Activated effector memory CD4-positive, alpha-beta T cell treated with Interleukin-2 at 50 U/mL for 16 hours (primary cell): ENCODE results near the gene PXDC1.

Experiments
- DNase-seq: peaks from one replicate; pipeline ENCODE4 v3.0.0-alpha.2; 2020

The PXDC1 gene

DNA sequence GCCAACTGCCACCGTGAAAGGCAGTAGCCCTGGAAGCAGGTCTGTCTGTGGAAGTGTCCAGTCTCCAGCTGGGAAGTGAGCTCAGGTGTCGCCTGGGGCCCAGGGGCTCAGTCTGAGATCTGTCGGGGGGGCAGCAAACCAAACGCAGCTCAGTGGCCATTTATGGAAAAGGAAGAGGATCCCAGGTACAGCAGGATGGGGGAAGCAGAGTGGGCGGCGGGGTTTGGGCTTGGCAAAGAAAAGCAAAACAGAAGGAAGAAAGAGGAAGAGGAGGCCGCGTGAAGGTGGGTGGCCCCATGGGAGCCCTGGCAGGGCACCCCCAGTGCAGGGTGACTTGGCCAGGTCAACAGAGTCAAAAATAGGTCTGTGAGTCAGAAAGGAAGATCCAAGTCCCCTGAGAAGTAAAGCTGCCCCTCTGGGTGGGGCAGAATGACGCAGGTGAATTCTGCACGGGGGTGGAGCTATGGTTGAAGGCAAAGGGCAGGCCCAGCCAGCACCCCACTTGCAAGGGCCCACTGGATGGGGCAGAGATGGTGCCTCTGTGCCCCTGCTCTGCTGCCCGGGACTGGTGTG, 5.3 kb downstream of the PXDC1 start:
- no peak for DNase-seq

DNA sequence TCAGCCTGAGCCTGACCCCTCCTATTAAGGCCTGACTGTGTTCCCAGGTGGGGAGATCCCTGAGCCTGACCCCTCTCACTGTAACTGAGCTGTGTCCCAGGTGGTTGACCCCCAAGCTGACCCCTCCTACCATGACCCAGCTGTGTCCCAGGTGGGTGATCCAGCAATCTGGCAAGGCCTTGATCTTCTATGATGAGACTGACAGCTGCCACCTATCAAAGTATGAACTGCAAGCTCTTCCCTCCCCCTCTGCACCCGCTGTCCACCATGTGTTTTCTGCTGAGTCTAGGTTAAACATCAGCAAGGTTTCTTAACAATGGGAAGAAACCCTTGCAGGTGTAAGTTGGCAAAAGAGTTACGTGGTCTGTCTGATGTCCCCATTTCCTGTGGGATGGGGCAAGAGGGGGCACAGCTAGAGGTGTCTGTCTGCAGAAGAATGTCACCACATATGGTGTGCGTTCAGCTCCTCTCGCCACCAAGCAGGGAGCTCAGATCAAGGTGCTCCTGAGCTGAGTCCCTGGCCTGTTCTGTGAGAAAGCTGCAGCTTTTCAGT, 5.9 kb downstream of the PXDC1 start:
- no peak for DNase-seq

- no peak for DNase-seq
Measured at GRCh38 chr6:3744901-3745470, 6.5 kb downstream of the PXDC1 start.

GRCh38 chr6:3744211-3744900, 7.2 kb downstream of the PXDC1 start:
- no peak for DNase-seq

GRCh38 chr6:3743541-3743940, 8.0 kb downstream of the PXDC1 start:
- DNase-seq, result no peak

GRCh38 chr6:3742426-3743344, 8.8 kb downstream of the PXDC1 start:
- DNase-seq, result peak; percentile 81

DNA sequence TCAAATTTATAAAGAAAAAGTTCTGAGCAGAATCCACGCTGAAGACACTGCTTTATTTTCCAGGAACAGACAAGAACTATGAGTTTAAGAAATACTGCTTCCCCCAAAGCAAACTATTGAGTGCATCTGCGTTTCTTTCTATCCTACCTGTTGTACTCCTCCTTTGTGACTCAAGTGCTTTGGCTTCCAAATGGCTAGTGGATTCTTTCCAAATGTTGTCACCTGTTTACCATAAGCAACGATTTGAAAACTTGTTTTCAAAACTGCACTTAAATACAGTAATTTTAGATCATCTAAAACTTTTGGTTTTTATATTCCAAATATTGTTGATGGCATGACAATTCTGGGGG, 9.5 kb downstream of the PXDC1 start:
- no peak for DNase-seq

DNA sequence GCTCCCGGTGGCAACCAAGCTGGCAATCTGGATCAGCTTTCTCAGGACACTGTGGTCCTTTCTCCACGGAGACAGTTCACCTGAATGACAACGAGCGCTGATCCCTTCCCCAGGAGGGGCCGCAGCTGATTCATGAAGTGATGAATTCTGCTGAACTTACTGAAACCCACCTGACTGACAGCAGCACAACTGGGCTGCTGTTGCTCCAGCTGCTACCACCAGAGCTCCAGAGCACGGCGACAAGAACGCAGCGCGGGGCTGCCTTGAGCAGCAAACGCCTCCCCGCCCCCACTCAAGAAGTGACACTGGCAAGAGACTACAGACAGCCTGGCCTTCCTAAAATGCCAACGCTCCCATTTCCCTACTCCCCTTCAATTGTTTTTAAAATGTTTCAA, 10.0 kb downstream of the PXDC1 start:
- no peak for DNase-seq

GRCh38 chr6:3740551-3741476, 10.7 kb downstream of the PXDC1 start:
- no peak for DNase-seq

DNA sequence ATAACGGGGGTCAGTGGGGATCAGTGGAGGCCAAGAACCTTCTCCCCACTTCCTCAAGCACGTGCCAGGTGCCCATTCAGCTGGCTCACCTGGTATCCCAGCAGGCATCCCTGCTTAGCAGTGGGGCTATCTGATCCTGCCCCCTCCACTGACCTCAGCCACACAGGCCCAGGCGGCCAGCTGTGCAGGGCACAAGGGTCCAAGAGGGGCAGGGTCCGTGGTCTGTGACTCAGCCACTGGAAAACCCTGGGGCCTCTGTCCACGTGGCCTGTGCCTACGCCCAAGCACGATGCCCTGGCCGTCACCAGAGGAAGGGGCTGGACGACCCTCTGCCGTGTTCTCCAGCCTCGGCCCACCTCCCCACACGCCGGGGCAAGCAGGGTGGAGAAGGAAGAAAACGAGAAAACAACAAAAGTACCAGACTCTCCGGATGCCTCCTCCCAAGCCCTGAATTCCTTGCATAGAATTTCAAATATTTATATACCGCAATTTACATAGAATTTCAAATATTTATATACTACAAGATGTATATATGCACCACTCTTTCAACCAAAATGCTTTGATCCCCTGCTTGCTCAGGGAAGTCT, 12.1 kb downstream of the PXDC1 start:
- DNase-seq, result no peak

DNA sequence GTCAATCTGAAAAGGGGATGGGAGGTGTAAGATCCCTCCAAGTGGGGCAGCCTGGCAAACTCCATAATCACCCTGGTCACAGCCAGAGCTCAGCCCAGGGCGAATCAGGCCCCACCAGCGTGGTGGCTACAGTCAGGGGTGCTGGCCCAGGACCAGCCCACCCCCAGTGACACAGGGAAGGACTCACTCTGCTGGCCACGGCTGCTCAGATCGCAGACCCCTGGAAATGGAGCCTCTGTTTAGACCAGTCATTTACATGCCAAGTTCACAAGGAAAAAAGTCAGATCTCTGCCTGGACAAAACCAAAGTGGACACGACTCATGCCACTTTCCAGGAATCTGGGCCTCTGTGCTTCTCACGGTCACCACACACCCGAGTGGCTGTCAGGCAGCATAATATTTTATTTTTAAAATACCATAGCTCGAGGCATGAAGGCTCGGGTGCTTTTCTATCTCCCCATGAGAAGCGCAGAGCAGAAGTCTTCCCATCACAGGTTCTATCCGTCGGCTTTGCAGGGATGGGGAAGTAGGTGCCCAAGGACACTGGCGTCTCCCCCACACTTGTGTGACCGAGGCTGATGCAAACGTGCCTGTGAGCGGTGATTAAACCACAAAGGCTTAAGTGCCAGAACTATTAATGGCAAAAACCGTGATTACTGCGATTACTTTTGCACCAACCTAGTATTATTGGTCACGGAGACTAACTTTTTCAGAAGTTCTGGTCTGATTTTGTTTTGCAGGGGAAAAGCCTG, 13.0 kb downstream of the PXDC1 start:
- DNase-seq, result no peak

- DNase-seq, result no peak
Measured at GRCh38 chr6:3737831-3738210, 13.7 kb downstream of the PXDC1 start.

GRCh38 chr6:3737149-3737830, 14.2 kb downstream of the PXDC1 start:
- no peak for DNase-seq

DNA sequence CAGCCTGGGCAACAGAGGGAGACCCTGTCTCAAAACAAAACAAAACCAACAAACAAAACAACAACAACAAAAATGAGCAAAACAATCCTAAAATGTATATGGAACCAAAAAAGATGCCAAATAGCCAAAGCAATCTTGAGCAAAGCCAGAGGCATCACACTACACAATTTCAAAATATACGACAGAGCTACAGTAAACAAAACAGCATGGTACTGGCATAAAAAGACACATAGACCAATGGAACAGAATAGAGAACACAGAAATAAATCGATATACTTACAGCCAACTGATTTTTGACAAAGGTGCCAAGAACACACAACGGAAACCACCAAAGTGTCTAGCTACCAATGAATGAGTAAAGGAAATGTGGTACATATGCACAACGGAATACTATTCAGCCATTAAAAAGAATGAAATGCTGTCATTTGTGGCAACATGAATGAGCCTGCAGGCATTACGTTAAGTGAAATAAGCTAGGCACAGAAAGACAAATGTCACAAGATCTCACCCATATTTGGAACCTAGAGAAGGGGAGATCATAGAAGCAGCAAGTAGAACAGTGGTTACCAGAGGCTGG, 16.4 kb downstream of the PXDC1 start:
- DNase-seq, result no peak

GRCh38 chr6:3734023-3734422, 17.5 kb downstream of the PXDC1 start:
- DNase-seq, result no peak

DNA sequence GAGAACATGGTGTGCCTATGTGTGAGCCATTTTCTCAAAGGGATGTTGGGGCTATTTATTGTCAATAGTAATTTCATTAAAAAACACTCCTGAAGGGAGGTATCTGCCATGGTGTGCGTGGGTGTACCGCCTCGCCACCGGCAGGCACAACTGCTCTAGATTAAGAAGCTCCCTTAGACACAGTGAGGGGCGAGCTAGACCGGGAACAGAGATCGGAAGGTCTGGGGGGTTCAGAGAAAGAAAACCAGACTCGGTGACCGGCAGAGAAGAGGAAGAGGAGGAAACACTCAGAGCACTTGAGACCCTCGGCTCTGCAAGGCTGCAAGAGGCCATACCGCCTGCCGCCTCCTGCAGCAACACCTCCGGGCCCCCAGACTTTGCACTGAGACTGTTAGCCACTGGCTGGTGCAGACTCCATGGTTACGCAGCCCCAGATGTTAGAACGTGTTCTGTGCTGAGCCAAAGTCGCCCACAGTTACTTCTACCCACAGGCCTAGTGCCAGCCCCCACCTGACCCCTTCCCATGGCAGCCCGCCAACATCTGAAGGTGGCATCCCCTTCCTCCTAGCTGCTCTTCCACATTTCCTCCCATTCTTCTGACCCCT, 18.1 kb downstream of the PXDC1 start:
- DNase-seq, result no peak

- peak; percentile 42 for DNase-seq
Measured at GRCh38 chr6:3732345-3733141, 19.0 kb downstream of the PXDC1 start.

DNA sequence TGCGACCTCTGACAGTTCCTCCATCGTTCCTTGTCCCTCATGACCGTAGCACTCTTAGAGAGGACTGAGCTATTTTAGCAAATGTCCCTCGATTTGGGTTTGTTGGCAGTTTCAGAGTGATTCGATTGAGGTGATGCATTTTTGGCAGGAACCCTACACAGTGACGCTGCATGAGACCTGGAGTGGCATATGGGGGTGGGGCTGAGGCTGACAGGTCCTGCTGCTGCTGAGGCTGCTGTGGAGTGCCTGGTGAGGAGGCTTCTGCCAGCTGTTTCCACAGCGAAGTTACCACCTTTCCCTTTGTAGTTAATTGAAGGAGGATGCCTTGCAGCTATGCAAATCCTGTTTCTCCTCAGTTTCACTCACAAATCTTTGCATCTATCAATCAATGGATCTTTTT, 19.8 kb downstream of the PXDC1 start:
- DNase-seq, result no peak
